Left renal pelvis (tissue), 4 donors: ENCODE results near the gene CEP152. TPM values are rescaled to one million over a fixed set of nuclear protein-coding genes. Genes with fewer than 3 reads are reported as not detected.
A peak's percentile ranks its signal among the peaks of the same experiment; 100 is the strongest.
"Not testable (repeated sequence)": the region's sequence is repeated elsewhere in the genome, so short reads cannot be mapped to it uniquely, and the experiment has no call there.

ENCODE experiments used
- DNase-seq, 4 donors: peaks; one replicate each; pipeline ENCODE4 v3.0.0-alpha.2; 2013; ENCODE audit warnings: low read depth in 4 of 4, low spot score in 3 of 4
- polyA plus RNA-seq, 4 donors: library from polyadenylated mRNA; unstranded; fragments of 120-200 nt; gene quantifications; one replicate each; pipeline ENCODE4 v1.2.1, GENCODE V29; 2013; ENCODE audit not compliant: insufficient read length in 4 of 4

Gene CEP152
- polyA plus RNA-seq, 4 donors = 6.4 to 10.4 (median 6.5) TPM

- no peak for DNase-seq
Measured at GRCh38 chr15:48814286-48814685, 3.4 kb upstream of the CEP152 start.

DNA sequence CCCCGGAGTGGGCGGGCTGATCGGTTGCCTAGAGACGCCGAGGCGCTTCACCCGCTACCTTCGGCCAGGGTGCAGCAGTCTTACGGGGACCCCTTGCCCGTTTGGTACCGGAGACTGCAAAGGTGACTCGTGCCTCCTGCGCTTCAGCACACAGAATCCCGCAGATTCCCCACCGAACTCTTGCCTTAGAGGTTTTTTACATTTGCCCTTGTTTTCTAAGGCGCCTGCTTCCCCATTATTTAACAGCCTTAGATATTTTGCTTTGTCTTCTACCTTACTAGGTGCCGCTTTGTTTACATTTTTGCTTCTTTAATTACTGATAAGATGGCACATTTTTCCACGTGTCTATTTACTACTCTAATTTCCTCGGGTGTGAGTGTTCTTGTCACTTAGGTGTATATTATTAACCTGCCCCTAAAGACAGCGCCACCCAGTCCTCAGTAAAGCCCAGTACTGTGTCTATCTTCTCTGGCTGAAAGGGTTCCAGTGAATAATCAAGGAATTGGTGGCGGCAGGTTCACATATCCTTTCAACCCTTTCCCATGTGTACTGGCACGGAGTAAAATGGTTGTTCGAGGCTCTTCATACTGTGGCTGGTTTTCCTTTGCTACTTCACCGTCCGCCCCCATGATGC is 573 bp upstream of the CEP152 start:
- peak in 1 of 4 donors; percentile 14 for DNase-seq

DNA sequence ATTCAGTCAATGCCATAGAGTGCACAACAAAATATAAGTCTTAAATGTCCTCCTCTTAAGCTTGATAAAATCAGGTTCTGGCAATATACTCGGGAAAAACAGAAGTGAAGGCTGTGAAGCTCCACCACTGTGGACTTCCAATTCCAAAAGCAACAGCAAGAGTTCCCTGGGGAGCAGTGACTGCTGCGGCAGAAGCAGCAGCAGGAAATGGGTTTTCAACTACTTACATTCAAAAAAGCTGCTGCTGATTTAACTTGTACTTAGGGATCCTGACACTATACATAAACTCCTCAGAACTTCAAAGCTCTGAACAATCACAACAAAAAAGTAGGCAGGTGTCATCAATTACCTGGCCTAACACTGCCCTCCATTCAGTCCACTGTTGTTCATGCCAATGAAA is 4.7 kb downstream of the CEP152 start:
- no peak for DNase-seq

DNA sequence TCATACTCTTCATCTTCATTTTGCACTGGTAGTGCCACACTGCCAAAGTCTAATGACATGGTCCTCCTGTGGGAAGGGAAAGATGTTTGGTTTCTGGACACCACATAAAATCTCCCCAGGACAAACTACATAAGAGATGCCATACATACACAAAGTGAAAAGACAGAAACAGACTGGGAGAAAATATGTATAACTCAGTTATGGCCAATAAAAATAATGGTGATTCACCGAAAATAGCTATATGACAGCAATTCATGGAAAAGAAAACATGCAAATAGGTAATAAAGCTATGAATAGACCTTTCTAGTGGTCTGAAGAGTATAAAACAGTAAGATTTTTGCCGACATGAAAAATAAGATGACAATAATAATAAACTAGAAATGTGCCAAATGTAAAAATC is 5.3 kb downstream of the CEP152 start:
- no peak for DNase-seq

DNA sequence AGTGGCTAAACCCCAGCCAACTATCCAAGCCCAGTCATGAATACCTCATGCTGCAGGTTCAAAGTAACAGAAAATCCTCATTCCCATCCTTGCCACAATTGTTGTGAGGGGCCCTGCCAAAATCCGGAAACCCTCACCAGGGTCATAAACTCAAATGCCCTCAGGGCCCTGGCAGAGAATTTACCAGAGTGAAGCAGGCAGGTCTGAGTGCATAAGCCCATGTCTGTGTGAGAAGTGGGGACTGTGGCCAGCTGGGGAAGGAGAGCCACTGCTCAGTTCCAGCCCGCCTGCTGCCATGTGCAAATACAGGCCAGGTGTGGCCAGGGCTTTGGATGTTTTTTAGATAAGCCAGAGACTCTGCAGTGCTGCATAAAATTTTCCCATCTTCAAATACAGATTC is 7.0 kb downstream of the CEP152 start:
- no peak for DNase-seq

DNA sequence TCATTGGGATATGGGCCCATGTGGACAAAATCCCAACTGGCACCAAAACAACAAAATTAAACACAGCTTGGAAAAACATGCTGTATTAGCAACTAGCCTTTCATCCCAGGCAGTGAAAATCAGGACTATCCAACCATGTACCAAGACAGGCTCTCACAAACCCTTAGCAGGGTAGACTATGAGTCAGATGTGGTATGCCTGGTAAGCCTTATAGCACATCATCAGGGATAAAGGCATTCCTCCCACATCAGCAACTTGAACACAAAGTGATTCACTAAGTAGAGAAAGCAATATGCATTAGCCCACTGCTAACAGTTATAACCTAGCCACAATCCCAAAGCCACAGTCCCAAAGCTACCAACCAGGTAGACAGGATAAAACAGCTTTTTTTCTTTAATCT is 8.0 kb downstream of the CEP152 start:
- no peak for DNase-seq

GRCh38 chr15:48802257-48802656 is 8.6 kb downstream of the CEP152 start:
- DNase-seq = no peak

- DNase-seq = peak in 1 of 4 donors; percentile 43
Measured at GRCh38 chr15:48800811-48801455, 9.9 kb downstream of the CEP152 start.

GRCh38 chr15:48800245-48800644 is 10.6 kb downstream of the CEP152 start:
- no peak for DNase-seq

DNA sequence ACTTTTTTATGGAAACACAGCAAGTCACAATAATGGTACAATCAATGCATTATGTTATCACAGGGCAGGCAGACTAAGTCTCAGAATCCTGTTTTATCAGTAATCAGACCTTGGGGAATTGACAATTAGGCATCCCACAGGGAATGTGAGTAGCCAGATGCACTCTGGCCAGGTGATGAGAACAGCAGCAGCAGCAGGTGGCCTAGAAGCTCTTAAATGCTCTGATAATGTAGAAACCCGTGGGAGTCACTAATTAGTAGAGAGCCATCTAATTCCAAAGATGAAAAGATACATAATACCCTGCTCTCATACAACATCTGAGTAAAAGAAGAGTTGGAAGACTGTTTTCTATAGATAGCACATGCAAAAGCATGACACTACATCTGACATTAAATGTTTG is 12.6 kb downstream of the CEP152 start:
- DNase-seq = no peak

DNA sequence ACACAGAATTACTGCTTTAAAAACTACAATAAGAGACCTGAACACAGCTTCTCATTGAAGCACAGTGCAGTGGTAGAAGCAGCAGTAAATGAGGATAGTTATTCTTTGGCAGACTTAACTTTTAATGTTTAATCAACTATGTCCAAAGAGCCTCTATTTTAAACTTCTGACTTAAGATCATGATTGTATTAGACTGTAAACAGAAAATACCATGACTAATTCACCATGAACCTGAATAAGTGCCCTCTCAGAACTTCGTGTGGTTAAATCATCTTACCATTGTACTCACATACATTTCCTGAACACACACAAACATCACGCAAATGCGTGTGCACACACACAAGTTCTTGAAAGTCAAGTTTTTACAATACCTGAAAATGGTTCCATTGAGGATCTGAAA is 13.9 kb downstream of the CEP152 start:
- no peak for DNase-seq

DNA sequence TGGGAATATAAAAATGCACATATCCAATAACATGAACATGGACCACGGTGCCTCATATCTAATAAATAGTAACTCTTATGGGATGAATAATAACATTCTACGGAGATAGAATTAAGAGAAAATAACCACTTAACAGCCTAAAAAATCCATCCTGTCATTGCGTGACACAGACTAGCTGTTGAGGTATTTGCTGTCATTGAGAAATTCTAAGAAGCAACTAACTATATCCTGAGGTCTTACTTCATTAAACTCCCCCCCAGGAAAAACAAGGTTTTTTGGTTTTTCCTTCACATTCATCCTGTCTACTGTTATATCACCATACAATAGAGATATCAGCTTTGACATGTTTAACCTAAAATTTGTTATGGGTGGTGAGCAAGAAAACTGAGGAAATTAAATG is 14.3 kb downstream of the CEP152 start:
- no peak for DNase-seq

DNA sequence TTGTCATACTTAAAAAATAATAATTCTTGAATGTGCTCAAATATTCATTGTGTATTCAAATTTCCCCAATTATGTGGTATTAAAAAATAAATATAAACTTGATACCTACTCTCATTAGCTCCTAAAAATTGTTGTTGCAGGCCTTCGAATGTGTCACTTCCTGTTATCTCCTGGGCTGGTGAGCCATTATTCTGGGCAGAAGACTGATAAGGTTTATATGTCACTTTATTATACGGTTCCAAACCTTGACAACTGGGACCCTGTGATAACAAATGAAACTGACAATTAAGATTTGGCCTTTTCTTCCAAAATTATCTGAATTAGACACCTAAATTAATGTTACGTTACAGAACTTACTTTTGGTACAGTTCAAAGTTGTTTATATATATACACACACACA is 15.0 kb downstream of the CEP152 start:
- DNase-seq = no peak

GRCh38 chr15:48794697-48795134 is 16.2 kb downstream of the CEP152 start:
- no peak for DNase-seq

DNA sequence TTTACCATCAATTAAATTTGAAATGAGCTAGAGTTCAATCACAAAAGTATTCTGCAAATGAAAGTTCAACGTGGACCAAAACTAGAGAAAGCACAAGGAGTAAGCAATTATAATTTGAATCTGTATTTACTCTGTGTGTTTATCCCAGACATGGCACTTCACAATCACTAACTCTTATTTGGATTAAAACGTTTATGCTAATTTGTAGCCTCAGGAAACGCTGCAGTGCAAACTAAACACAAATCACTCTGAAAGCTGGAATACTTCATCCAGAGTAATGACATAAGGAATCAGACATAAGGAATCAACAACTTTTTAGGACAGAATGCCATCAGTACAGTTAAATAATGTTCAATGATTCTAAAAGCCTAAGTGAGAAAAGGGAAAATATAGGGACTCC is 18.5 kb downstream of the CEP152 start:
- no peak for DNase-seq

GRCh38 chr15:48790466-48791115 is 20.3 kb downstream of the CEP152 start:
- DNase-seq = not testable (repeated sequence)

DNA sequence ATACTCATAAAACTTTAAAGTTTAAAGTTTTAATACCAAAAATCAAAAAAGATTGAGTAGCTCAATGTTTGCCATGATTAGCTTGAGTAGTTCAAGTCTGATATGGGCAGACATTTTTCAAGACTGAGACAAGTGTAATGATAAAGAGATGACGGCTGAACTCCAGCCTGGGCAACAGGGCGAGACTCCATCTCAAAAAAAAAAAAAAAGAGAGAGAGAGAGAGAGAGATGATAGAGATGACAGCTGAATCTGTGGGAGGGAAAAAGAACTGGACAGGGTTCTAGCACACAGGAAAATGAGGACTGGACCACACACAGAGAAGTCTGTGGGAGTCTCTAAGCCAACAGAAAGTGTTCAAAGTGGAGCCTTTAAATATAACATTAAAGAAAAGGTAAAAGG is 25.2 kb downstream of the CEP152 start:
- no peak for DNase-seq

DNA sequence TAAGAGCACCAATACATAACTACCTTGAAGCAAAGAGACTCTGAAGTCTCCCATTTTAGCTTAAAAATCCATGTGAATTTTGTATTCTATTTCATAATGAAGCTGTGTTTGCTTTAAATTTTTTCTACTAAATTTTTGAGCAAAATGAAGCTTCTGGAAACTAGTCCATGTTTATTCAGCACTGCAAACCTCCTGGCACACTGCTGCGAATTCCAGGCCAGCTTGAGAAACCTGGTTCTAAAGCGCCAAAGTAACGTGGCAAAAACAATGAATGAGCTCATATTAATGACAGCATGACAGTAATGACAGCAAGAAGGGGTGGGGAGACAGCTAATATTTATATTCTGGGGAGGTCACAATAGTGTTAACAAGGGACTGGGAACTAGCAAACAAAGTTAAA is 25.7 kb downstream of the CEP152 start:
- no peak for DNase-seq

GRCh38 chr15:48784756-48785155 is 26.1 kb downstream of the CEP152 start:
- DNase-seq = no peak

- no peak for DNase-seq
Measured at GRCh38 chr15:48782911-48783310, 28.0 kb downstream of the CEP152 start.

DNA sequence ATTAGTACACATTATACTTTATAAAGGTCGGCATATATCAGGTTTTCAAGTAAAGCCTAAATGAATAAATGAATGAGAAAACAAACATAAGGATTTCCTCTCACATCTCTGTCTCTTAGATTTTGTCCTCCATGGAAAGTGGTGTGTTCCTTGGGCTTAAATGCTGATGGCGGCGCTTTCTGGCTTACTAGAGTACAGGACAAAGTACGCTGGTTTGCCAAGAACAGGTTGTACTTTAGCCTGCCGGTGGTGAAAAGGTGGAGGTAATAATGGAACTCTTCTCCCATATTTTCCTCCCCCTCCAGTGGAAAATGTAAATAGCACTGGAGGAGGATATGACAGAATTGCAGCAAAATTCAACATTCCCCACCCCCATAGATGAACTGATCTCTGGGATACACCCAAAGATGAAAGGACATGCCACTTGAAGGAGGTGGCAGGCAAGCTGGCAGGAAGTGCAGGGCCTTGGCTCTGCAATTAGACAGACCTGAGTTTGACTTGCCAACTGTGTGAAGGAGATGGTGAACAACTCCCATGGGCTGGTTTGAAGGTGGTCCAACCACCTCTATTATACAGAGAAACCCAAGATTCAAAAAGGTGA is 29.3 kb downstream of the CEP152 start:
- DNase-seq = no peak

DNA sequence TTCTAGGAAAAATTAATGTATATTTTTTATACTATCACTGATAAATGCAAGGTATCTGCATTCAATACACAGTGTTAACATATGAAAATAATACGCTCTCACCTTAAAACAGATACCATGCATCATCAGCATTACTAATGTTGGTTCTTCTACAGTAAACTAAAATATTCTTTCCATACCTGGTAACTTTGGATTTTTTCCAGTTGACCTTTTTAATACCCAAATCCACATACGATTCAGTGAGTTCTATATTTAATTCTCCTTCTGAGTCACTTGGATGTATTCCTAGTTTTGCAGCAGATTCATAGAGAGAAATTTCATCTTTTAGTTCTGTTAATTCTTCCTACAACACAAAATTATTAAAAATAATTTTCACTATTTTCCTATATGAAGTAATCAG is 29.9 kb downstream of the CEP152 start:
- DNase-seq = no peak
